ENCODE measurements around the gene NEU2. TPM values are rescaled to one million over a fixed set of nuclear protein-coding genes. Genes with fewer than 3 reads are reported as not detected.

NEU2 gene
- polyA plus RNA-seq, 2 of the 4 experiments (the other 2 are of a cell fraction) = not detected

DNA sequence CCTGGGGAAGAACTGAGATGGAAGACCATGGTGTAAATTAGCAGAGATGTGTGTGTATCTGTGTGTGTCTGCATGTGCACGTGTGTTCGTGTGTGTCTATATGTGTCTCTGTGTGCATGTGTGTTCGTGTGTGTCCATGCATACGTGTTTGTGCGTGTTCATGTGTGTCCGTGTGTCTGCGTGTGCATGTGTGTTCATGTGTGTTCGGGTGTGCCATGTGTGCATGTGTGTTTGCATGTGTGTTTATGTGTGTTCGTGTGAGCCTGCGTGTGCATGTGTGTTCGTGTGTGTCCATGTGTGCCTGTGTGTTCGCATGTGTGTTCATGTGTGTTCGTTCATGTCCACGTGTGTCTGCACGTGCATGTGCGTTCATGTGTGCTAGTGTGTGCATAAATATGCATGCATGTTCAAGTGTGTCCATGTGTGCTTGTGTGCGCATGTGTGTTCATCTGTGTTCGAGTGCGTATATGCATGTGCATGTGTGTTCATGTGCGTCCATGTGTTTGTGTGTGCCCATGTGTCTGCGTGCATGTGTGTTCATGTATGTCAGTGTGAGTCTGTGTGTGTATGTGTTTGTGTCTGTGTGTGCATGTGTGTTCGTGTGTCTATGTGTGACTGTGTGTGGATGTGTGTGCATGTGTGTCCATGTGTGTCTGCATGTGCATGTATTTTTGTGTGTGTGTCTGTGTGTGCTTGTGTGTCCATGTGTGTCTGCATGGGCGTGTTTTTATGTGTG lies 3.1 kb downstream of the NEU2 start:
- Histone ChIP-seq H3K4me2 (no peak overlapping the region), H3K9me3 (peaks cover 10% of the 10 kb centered on the region; the same call in 2 of the 3 replicates), H3K4me1 (no peaks in the 10 kb centered on the region), H3K27ac (no peak overlapping the region), H3K4me3 (no peak overlapping the region)
- no peak for DNase-seq (ENCODE audit: low read depth in 1 of 2, low spot score in 1 of 2)
- POLR2A ChIA-PET = no interaction called here
- TF ChIP-seq RCOR1 (IDR thresholded peaks at IDR 0.05; ENCODE audit: low read depth, low read length) (no peak), TFCP2L1 (CRISPR knock-in tag; IDR thresholded peaks at IDR 0.05) (no peak), FOXS1 (CRISPR knock-in tag; IDR thresholded peaks at IDR 0.05) (no peak), HEYL (CRISPR knock-in tag; IDR thresholded peaks at IDR 0.05) (no peak), MAFK (IDR thresholded peaks at IDR 0.05; ENCODE audit: partially characterized antibody) (no peak), CHD2 (IDR thresholded peaks at IDR 0.05; ENCODE audit: low read length, partially characterized antibody) (no peak), ZNF302 (CRISPR knock-in tag; IDR thresholded peaks at IDR 0.05) (no peak), HOXB5 (CRISPR knock-in tag; IDR thresholded peaks at IDR 0.05) (no peak)
- WGBS (ENCODE audit: missing lambda C conversion rate) = 78% methylated on average over 23 of the region's 23 CpGs
- CTCF ChIA-PET = interaction anchor here (0.5 to 9.8 kb wide), 5 partner anchors 14 to 58 kb away, joined by 3 to 119 read pairs (median 4); no protein-coding TSS in a partner anchor
- ATAC-seq = no peak
- no peak for FAIRE-seq

DNA sequence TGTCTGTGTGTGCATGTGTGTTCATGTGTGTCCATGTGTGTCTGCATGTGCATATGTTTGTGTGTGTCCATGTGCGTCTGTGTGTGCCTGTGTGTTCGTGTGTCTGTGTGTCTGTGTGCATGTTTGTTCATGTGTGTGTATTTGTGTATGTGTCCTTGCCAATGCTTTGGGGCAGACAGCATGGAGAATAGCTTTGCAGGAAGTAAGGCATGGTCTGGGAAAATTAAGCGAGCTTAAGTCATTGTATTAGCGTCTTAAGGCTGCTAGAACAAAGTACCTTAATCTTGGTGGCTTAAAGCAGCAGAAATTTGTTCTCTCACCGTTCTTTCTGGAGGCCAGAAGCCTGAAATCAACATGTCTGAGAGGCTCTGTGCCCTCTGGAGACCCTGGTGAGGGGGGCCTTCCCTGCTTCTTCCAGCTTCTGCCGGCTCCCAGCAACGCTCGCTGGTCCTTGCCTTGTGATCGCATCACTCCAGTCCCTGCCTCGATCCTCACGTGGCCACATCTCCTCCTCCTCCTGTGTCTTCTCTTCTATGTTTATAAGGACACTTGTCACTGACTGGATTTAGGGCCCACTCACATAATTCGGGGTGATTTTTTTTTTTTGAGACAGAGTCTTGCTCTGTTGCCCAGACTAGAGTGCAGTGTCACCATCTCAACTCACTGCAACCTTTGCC lies 3.8 kb downstream of the NEU2 start:
- CTCF ChIA-PET = interaction anchor here (1.2 to 1.3 kb wide), 2 partner anchors 14 to 56 kb away, joined by 3 read pairs; no protein-coding TSS in a partner anchor
- FAIRE-seq (no peak), ATAC-seq (no peak), DNase-seq (ENCODE audit: low read depth in 1 of 2, low spot score in 1 of 2) (no peak)
- TF ChIP-seq, protein P1, sequence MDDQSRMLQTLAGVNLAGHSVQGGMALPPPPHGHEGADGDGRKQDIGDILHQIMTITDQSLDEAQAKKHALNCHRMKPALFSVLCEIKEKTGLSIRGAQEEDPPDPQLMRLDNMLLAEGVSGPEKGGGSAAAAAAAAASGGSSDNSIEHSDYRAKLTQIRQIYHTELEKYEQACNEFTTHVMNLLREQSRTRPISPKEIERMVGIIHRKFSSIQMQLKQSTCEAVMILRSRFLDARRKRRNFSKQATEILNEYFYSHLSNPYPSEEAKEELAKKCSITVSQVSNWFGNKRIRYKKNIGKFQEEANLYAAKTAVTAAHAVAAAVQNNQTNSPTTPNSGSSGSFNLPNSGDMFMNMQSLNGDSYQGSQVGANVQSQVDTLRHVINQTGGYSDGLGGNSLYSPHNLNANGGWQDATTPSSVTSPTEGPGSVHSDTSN (IDR thresholded peaks at IDR 0.05) = no peak
- no peak for TF ChIP-seq CEBPB (IDR thresholded peaks at IDR 0.05)
- TF ChIP-seq NR3C1 (IDR thresholded peaks at IDR 0.05) = no peak
- no peak for TF ChIP-seq KDM5A (IDR thresholded peaks at IDR 0.05)
- no peak for TF ChIP-seq BHLHE40 (IDR thresholded peaks at IDR 0.05; ENCODE audit: low read depth, low read length)
- TF ChIP-seq, protein P2, sequence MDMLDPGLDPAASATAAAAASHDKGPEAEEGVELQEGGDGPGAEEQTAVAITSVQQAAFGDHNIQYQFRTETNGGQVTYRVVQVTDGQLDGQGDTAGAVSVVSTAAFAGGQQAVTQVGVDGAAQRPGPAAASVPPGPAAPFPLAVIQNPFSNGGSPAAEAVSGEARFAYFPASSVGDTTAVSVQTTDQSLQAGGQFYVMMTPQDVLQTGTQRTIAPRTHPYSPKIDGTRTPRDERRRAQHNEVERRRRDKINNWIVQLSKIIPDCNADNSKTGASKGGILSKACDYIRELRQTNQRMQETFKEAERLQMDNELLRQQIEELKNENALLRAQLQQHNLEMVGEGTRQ (IDR thresholded peaks at IDR 0.05) = no peak
- TF ChIP-seq, protein P3, sequence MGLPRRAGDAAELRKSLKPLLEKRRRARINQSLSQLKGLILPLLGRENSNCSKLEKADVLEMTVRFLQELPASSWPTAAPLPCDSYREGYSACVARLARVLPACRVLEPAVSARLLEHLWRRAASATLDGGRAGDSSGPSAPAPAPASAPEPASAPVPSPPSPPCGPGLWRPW (IDR thresholded peaks at IDR 0.05) = no peak
- no peak for TF ChIP-seq CBX2 (IDR thresholded peaks at IDR 0.05; ENCODE audit: borderline replicate concordance, low read depth)
- no peak for TF ChIP-seq FOXS1 (CRISPR knock-in tag; IDR thresholded peaks at IDR 0.05)
- no peak for TF ChIP-seq RNF2 (IDR thresholded peaks at IDR 0.05; ENCODE audit: borderline replicate concordance, low read depth)
- no peak overlapping the region for H3K4me3 ChIP-seq
- 78% methylated on average over 12 of the region's 12 CpGs for WGBS (ENCODE audit: missing lambda C conversion rate)
- H3K4me1 ChIP-seq = no peaks in the 10 kb centered on the region
- no peak overlapping the region for H3K4me2 ChIP-seq
- H3K9me3 ChIP-seq = peaks cover 10% of the 10 kb centered on the region; the same call in 2 of the 3 replicates
- POLR2A ChIA-PET = no interaction called here
- no peak overlapping the region for H3K27ac ChIP-seq

DNA sequence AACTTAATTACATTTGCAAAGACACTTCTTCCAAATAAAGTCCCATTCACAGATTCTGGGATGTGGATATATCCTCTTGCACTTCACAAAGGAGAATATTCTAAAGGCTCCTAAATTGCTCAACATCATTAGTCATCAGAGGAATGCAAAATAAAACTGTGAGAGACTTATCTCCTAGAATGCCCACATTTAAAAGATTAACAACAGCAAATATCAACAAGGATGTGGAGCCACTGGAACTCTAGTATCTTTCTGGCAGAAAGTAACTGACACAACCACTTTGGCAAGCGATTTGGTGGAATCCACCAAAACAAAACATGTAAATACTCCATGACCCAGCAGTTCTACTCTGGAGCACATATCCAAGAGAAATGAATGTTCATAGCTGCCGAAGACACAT lies 4.6 kb downstream of the NEU2 start:
- H3K4me2 ChIP-seq = no peak overlapping the region
- FAIRE-seq = no peak
- no peak for DNase-seq (ENCODE audit: low read depth in 1 of 2, low spot score in 1 of 2)
- no peak overlapping the region for H3K4me3 ChIP-seq
- H3K27ac ChIP-seq = no peak overlapping the region
- no peaks in the 10 kb centered on the region for H3K4me1 ChIP-seq
- POLR2A ChIA-PET = no interaction called here
- ATAC-seq = no peak
- CTCF ChIA-PET = interaction anchor here (1.2 to 2.0 kb wide), 3 partner anchors 15 to 56 kb away, joined by 3 to 13 read pairs (median 3); no protein-coding TSS in a partner anchor
- 80% methylated on average over 2 of the region's 2 CpGs for WGBS (ENCODE audit: missing lambda C conversion rate)
- peaks cover 10% of the 10 kb centered on the region; the same call in 2 of the 3 replicates for H3K9me3 ChIP-seq
- no peak for TF ChIP-seq ESRRA (IDR thresholded peaks at IDR 0.05; ENCODE audit: borderline replicate concordance, low read length)
- TF ChIP-seq TFCP2L1 (CRISPR knock-in tag; IDR thresholded peaks at IDR 0.05) = no peak
- TF ChIP-seq, protein P4, sequence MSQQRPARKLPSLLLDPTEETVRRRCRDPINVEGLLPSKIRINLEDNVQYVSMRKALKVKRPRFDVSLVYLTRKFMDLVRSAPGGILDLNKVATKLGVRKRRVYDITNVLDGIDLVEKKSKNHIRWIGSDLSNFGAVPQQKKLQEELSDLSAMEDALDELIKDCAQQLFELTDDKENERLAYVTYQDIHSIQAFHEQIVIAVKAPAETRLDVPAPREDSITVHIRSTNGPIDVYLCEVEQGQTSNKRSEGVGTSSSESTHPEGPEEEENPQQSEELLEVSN (IDR thresholded peaks at IDR 0.05; ENCODE audit: borderline replicate concordance, low read depth) = no peak
- TF ChIP-seq HOXA7 (CRISPR knock-in tag; IDR thresholded peaks at IDR 0.05) = no peak
- TF ChIP-seq SMC3 (IDR thresholded peaks at IDR 0.05) = no peak
- TF ChIP-seq, protein P5, sequence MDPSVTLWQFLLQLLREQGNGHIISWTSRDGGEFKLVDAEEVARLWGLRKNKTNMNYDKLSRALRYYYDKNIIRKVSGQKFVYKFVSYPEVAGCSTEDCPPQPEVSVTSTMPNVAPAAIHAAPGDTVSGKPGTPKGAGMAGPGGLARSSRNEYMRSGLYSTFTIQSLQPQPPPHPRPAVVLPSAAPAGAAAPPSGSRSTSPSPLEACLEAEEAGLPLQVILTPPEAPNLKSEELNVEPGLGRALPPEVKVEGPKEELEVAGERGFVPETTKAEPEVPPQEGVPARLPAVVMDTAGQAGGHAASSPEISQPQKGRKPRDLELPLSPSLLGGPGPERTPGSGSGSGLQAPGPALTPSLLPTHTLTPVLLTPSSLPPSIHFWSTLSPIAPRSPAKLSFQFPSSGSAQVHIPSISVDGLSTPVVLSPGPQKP (IDR thresholded peaks at IDR 0.05; ENCODE audit: low read depth, low read length) = no peak
- no peak for TF ChIP-seq HDAC2 (IDR thresholded peaks at IDR 0.05)
- TF ChIP-seq, protein P6, sequence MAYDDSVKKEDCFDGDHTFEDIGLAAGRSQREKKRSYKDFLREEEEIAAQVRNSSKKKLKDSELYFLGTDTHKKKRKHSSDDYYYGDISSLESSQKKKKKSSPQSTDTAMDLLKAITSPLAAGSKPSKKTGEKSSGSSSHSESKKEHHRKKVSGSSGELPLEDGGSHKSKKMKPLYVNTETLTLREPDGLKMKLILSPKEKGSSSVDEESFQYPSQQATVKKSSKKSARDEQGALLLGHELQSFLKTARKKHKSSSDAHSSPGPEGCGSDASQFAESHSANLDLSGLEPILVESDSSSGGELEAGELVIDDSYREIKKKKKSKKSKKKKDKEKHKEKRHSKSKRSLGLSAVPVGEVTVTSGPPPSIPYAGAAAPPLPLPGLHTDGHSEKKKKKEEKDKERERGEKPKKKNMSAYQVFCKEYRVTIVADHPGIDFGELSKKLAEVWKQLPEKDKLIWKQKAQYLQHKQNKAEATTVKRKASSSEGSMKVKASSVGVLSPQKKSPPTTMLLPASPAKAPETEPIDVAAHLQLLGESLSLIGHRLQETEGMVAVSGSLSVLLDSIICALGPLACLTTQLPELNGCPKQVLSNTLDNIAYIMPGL (CRISPR knock-in tag; IDR thresholded peaks at IDR 0.05; ENCODE audit: borderline replicate concordance) = no peak
- no peak for TF ChIP-seq EHF (CRISPR knock-in tag; IDR thresholded peaks at IDR 0.05)
- TF ChIP-seq MYC (IDR thresholded peaks at IDR 0.05; ENCODE audit: borderline replicate concordance, low read length) = no peak

Measured in A549 (cell line).